Esophagus squamous epithelium (tissue), 5 donors: ENCODE results near the gene NCOA7. TPM values are rescaled to one million over a fixed set of nuclear protein-coding genes. Genes with fewer than 3 reads are reported as not detected.

Source experiments
- DNase-seq: peaks from one replicate; lab custom pipeline; 2025; lab: John Stamatoyannopoulos, UW
- H3K27ac ChIP-seq, 4 donors: fragments of 200-600 bp; sonication (generic); one replicate each; pipeline ENCODE4 v1.5.1; 2016 to 2019; ENCODE audit warnings: mild to moderate bottlenecking in 1 of 4
- H3K27me3 ChIP-seq, 4 donors: fragments of 200-600 bp; sonication (generic); 1 replicate in 3 of 4; 2 replicates in 1 of 4; pipeline versions ENCODE4 v1.5.1 to v1.6.0; 2017 to 2021; ENCODE audit warnings: antibody characterized with exemption in 1 of 4
- H3K36me3 ChIP-seq, 3 donors: fragments of 200-600 bp; sonication (generic); one replicate each; pipeline ENCODE4 v1.5.1; 2016 to 2019
- H3K4me1 ChIP-seq, 3 donors: fragments of 200-600 bp; sonication (generic); one replicate each; pipeline ENCODE4 v1.5.1; 2017 to 2019
- H3K4me3 ChIP-seq, 4 donors: fragments of 200-600 bp; sonication (generic); 1 replicate in 3 of 4; 2 replicates in 1 of 4; pipeline ENCODE4 v1.5.1; 2016 to 2019; ENCODE audit warnings: mild to moderate bottlenecking in 2 of 4, moderate library complexity in 1 of 4
- H3K9me3 ChIP-seq, 3 donors: fragments of 200-600 bp; sonication (generic); one replicate each; pipeline ENCODE4 v1.5.1; 2016 to 2019
- POLR2A ChIP-seq, 4 donors: fragments of 450-650 bp; IDR thresholded peaks; one replicate each; pipeline ENCODE4 v1.6.1; 2017; ENCODE audit warnings: antibody characterized with exemption in 4 of 4, mild to moderate bottlenecking in 4 of 4, moderate library complexity in 3 of 4
- WGBS, 2 donors: methylation state at CpG; one replicate each; pipeline ENCODE4 v1.1.5; 2018; 5-methylcytosine and 5-hydroxymethylcytosine counted together
- intact Hi-C: fragments of 100-400 bp; cut with DNase I; formaldehyde crosslinking; loops from one replicate; pipeline ENCODE4 v1.15.0; 2022
- total RNA-seq, 4 donors: library from RNA; depleted of rRNA; stranded (reverse); fragments of >200 nt; gene quantifications; one replicate each; pipeline ENCODE4 v1.1.0, GENCODE V29; 2016
- TF ChIP-seq, protein P1 (sequence below), 6 experiments: fragments of 450-650 bp in 4 of 6; fragments of 200-600 bp in 2 of 6; sonication (generic) in 2 of 6; IDR thresholded peaks; one replicate each; pipeline ENCODE4 v1.5.1; 2016 to 2019; ENCODE audit warnings: antibody characterized with exemption in 6 of 6, mild to moderate bottlenecking in 4 of 6, moderate library complexity in 4 of 6
- donor health status: DM: yes; HTN: yes; CAD: no.

The NCOA7 gene
- total RNA-seq, 4 donors from 2014 or later = 30.9 to 85.1 (median 45.8) TPM

DNA sequence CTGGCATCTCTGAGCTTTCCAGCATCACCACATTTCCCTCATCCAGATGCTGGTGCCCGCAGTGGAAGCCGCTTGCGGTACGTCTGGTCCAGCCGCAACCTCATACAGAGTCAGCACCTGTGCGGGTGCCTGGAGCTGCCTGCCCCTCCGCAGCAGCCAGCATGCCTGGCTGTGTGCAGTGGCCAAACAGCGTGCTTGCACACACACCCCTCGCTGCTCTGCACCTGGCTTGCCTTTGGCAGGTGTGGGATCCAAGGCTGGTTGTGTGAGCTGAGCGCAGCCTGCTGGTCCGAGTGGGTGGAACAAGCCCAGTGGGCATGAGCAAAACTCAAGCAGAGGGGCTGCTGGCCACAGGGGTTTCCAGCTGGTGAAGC is 162.7 kb downstream of the NCOA7 start:
- Histone ChIP-seq H3K36me3 (no peaks in the 10 kb centered on the region), H3K27me3 (no peaks in the 10 kb centered on the region), H3K27ac (peak overlapping the region in 1 of 4 donors; percentile 4), H3K4me1 (peaks cover 8 to 53% (median 9%) of the 10 kb centered on the region in 3 donors), H3K4me3 (peak overlapping the region in 1 of 4 donors; percentile 24), H3K9me3 (no peaks in the 10 kb centered on the region)
- intact Hi-C loops = loop anchor here (10.0 kb wide), 2 partner anchors 99 to 639 kb away; no protein-coding TSS in a partner anchor
- no peak for DNase-seq
- TF ChIP-seq, protein P1, sequence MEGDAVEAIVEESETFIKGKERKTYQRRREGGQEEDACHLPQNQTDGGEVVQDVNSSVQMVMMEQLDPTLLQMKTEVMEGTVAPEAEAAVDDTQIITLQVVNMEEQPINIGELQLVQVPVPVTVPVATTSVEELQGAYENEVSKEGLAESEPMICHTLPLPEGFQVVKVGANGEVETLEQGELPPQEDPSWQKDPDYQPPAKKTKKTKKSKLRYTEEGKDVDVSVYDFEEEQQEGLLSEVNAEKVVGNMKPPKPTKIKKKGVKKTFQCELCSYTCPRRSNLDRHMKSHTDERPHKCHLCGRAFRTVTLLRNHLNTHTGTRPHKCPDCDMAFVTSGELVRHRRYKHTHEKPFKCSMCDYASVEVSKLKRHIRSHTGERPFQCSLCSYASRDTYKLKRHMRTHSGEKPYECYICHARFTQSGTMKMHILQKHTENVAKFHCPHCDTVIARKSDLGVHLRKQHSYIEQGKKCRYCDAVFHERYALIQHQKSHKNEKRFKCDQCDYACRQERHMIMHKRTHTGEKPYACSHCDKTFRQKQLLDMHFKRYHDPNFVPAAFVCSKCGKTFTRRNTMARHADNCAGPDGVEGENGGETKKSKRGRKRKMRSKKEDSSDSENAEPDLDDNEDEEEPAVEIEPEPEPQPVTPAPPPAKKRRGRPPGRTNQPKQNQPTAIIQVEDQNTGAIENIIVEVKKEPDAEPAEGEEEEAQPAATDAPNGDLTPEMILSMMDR (IDR thresholded peaks at IDR 0.05) = peak in 5 of 6 experiments; percentile 32 to 74 (median 59)
- TF ChIP-seq POLR2A (IDR thresholded peaks at IDR 0.05) = no peak
- WGBS, 2 donors = 68% methylated on average over 5 of the region's 11 CpGs; no CpG with 5 or more reads in 1 of the 2 donors

DNA sequence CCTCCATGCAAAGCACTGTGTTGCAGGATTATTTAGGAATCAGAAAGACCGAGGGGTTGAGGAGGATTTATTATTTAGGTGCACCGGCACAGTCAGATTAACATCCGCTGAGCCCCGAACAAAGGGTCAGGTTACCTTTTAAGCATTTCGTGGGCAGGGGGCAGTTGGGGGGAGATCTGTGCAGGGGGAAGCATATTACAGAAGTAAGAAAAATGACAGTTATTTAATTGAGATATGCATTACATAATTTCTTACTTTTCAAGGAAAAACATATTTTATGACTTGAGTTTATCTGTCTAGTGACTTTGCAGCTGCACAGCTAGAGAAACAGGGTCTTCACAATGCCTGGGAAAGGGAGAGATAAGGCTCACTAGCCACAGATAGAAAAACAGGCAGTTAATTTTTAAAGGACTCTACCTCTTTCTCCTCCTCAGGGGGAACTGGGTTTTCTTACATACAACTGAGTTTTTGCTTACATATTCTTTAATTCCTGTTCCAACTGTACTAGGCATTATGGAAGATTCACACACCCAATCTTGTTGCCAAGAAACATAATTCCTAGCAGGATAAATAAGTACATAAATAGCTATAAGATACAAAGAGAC is 164.1 kb downstream of the NCOA7 start:
- TF ChIP-seq POLR2A (IDR thresholded peaks at IDR 0.05) = no peak
- TF ChIP-seq, protein P1 (IDR thresholded peaks at IDR 0.05) = no peak
- DNase-seq = no peak
- Histone ChIP-seq H3K4me1 (peaks cover 13 to 56% (median 20%) of the 10 kb centered on the region in 3 donors), H3K27ac (no peak overlapping the region), H3K36me3 (no peaks in the 10 kb centered on the region), H3K4me3 (no peak overlapping the region), H3K27me3 (no peaks in the 10 kb centered on the region), H3K9me3 (no peaks in the 10 kb centered on the region)
- intact Hi-C loops = loop anchor here (5.0 to 10.0 kb wide), 3 partner anchors 100 to 640 kb away; no protein-coding TSS in a partner anchor
- WGBS, 2 donors = 65 to 67% methylated on average over 5 of the region's 5 CpGs

DNA sequence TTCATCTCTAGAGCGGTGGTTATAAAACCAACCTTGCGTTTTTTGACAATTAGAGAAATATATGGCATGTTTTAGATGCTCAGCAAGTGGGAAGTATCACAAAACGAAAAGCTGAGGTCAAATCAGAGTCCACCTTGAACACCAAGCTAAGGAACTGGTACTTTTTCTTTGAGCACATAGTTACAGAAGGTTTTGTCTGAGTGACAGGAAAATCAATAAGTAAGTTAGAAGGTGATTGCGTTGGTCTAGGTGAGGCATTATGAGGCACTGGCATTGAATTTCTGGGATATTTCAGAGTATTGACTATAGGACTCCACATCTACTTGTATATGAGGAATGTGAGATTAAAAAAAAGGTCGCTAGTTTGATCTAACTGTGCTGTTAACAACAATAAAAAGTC is 165.2 kb downstream of the NCOA7 start:
- Histone ChIP-seq H3K4me1 (peaks cover 16 to 54% (median 18%) of the 10 kb centered on the region in 3 donors), H3K27me3 (no peaks in the 10 kb centered on the region), H3K36me3 (no peaks in the 10 kb centered on the region), H3K4me3 (peak overlapping the region in 3 of 4 donors; percentile 81 to 98 (median 90)), H3K27ac (peak overlapping the region in 2 of 4 donors; percentile 93 to 94), H3K9me3 (no peaks in the 10 kb centered on the region)
- TF ChIP-seq, protein P1 (IDR thresholded peaks at IDR 0.05) = no peak
- TF ChIP-seq POLR2A (IDR thresholded peaks at IDR 0.05) = no peak
- intact Hi-C loops = loop anchor here (5.0 to 10.0 kb wide), 3 partner anchors 101 to 641 kb away; no protein-coding TSS in a partner anchor
- WGBS, 2 donors = 36 to 50% methylated on average over 5 of the region's 5 CpGs
- DNase-seq = no peak

DNA sequence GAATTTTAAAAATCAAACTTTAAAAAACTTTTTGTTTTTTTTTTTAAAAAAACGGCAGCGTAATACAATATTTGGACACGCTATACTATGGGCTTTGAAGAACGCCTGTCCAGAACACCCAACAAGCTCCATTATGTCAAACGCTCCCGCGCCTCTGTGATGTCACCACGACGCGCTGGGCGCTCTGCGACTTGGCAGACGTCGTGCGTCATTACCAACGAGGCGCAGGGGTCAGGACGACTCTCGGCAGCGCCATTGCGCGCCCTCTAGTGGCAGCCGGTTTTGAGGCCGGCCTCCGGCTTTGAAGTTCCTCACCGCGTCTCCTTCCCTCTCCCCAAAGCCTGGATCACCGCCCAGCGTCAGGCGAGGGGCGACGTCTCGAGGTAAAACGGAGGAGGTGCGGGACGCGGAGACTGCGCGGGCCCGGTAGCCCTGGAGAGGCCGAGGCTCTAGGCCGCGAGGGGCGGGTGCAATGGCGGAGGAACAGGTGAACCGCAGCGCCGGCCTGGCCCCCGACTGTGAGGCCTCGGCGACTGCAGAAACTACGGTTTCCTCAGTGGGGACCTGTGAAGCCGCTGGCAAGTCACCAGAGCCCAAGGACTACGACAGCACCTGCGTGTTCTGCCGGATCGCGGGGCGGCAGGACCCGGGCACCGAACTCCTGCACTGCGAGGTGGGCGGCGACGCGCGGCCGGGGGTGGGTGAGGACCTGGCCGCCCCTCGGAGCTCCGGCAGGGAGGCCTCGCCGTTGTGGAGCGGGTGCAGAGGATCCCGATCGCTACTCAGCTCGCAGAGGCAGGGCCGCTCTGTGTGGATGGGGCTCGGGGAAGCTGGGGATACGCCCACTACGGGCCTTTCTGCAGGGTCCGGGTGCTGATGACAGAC is 166.0 kb downstream of the NCOA7 start, which contains the start of gene HINT3:
TSS of gene HINT3 (plus strand) at position 265 of the 885 bp plus-strand sequence. CDS start at position 473, 208 bp downstream.
- Histone ChIP-seq H3K9me3 (no peaks in the 10 kb centered on the region), H3K36me3 (peaks cover 0 to 8% (median 0%) of the 10 kb centered on the region in 3 donors), H3K27me3 (no peaks in the 10 kb centered on the region), H3K4me3 (peak within 1 kb of the TSS; percentile 81 to 98 (median 88)), H3K4me1 (peaks cover 16 to 53% (median 18%) of the 10 kb centered on the region in 3 donors), H3K27ac (peak within 1 kb of the TSS; percentile 93 to 97 (median 95))
- TF ChIP-seq, protein P1 (IDR thresholded peaks at IDR 0.05) = peak; percentile 94 to 99 (median 98)
- TF ChIP-seq POLR2A (IDR thresholded peaks at IDR 0.05) = peak in 3 of 4 donors; percentile 13 to 76 (median 42)
- DNase-seq = peak; percentile 81
- intact Hi-C loops = loop anchor here (5.0 to 10.0 kb wide), 3 partner anchors 102 to 642 kb away; no protein-coding TSS in a partner anchor
- WGBS, 2 donors = 0% methylated on average over 7 to 19 of the region's 82 CpGs
